ENCODE results near the gene ATP2B3. TPM values are rescaled to one million over a fixed set of nuclear protein-coding genes. Genes with fewer than 3 reads are reported as not detected.

Gene ATP2B3
- total RNA-seq, 1 donor from 2014 or later: 0.25 TPM

DNA sequence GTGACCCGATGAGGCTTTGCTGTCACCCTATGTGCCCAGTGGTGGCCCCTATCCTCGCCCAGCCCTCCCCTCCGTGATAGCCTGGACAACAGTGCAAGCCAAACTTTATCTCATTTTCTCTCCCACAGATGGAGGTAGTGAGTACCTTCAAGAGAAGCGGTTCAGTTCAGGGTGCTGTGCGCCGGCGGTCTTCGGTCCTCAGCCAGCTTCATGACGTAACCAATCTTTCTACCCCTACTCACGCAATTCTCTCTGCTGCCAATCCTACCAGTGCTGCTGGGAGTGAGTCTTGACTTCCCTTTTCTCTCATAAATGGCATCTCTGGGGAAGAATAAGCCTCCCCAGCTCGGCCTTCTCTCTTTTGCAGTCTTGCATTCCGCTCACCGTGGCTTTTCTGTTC, 52.0 kb downstream of the ATP2B3 start:
- H3K27ac ChIP-seq: no peak overlapping the region
- no peaks in the 10 kb centered on the region for H3K4me1 ChIP-seq
- intact Hi-C loops (cut with DNase I): no loop called here
- DNase-seq (ENCODE audit: extremely low spot score in 2 of 2): no peak
- TF ChIP-seq, protein P1, sequence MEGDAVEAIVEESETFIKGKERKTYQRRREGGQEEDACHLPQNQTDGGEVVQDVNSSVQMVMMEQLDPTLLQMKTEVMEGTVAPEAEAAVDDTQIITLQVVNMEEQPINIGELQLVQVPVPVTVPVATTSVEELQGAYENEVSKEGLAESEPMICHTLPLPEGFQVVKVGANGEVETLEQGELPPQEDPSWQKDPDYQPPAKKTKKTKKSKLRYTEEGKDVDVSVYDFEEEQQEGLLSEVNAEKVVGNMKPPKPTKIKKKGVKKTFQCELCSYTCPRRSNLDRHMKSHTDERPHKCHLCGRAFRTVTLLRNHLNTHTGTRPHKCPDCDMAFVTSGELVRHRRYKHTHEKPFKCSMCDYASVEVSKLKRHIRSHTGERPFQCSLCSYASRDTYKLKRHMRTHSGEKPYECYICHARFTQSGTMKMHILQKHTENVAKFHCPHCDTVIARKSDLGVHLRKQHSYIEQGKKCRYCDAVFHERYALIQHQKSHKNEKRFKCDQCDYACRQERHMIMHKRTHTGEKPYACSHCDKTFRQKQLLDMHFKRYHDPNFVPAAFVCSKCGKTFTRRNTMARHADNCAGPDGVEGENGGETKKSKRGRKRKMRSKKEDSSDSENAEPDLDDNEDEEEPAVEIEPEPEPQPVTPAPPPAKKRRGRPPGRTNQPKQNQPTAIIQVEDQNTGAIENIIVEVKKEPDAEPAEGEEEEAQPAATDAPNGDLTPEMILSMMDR (IDR thresholded peaks at IDR 0.05): no peak
- no peak for TF ChIP-seq POLR2A (IDR thresholded peaks at IDR 0.05)
- no peak for TF ChIP-seq POLR2AphosphoS5 (IDR thresholded peaks at IDR 0.05; ENCODE audit: insufficient read depth in 1 of 2, low read depth in 1 of 2)
- no peak overlapping the region for H3K4me3 ChIP-seq
- H3K27me3 ChIP-seq: no peaks in the 10 kb centered on the region
- H3K9me3 ChIP-seq: no peaks in the 10 kb centered on the region
- no peaks in the 10 kb centered on the region for H3K36me3 ChIP-seq

DNA sequence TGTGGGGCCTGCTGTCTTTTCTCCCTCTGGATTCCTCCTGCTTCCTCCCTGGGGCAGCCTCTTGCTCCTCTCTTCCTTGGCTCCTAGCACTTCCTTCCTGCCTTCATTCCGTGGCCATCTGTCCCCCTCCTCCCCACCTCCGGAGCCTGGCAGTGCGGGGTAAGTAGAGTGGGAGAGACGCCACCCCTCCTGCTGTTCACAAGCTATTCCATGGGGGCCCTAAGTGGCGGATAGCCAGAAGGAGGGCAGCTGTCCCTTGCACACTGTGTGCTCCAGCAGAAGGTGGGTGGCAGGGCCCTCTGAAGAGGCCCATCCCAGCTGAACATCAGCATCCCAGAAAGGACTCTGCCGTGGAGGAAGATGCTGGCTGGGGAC, 54.1 kb downstream of the ATP2B3 start:
- H3K27ac ChIP-seq: no peak overlapping the region
- TF ChIP-seq POLR2A (IDR thresholded peaks at IDR 0.05) (no peak), POLR2AphosphoS5 (IDR thresholded peaks at IDR 0.05; ENCODE audit: insufficient read depth in 1 of 2, low read depth in 1 of 2) (no peak)
- TF ChIP-seq, protein P1 (IDR thresholded peaks at IDR 0.05): no peak
- no peaks in the 10 kb centered on the region for H3K9me3 ChIP-seq
- intact Hi-C loops (cut with DNase I): no loop called here
- no peak overlapping the region for H3K4me3 ChIP-seq
- H3K27me3 ChIP-seq: no peaks in the 10 kb centered on the region
- no peak for DNase-seq (ENCODE audit: extremely low spot score in 2 of 2)
- no peaks in the 10 kb centered on the region for H3K4me1 ChIP-seq
- H3K36me3 ChIP-seq: no peaks in the 10 kb centered on the region

DNA sequence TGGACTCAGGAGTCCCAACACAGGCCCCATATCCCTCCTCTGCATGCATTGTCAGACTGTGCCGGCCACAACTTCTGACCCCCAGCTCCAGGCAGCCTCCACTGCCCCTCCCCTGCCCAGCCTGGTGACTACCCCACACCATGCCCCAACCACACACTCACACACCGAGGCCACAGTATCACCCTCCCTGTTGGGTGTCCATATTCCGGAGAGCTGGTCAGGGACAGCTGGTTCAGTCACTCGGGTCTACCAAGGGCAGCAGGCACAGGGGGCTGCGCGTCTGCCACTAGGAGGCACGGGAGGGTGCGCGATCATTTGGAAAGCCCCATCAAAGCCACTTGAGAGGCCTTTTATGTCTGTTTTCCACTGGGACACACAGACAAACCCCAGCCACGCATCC, 55.2 kb downstream of the ATP2B3 start:
- intact Hi-C loops (cut with DNase I): no loop called here
- Histone ChIP-seq H3K27me3 (no peaks in the 10 kb centered on the region), H3K9me3 (no peaks in the 10 kb centered on the region), H3K4me3 (no peak overlapping the region), H3K36me3 (no peaks in the 10 kb centered on the region), H3K27ac (no peak overlapping the region), H3K4me1 (no peaks in the 10 kb centered on the region)
- TF ChIP-seq POLR2AphosphoS5 (IDR thresholded peaks at IDR 0.05; ENCODE audit: insufficient read depth in 1 of 2, low read depth in 1 of 2) (no peak), POLR2A (IDR thresholded peaks at IDR 0.05) (no peak)
- TF ChIP-seq, protein P1 (IDR thresholded peaks at IDR 0.05): no peak
- no peak for DNase-seq (ENCODE audit: extremely low spot score in 2 of 2)

DNA sequence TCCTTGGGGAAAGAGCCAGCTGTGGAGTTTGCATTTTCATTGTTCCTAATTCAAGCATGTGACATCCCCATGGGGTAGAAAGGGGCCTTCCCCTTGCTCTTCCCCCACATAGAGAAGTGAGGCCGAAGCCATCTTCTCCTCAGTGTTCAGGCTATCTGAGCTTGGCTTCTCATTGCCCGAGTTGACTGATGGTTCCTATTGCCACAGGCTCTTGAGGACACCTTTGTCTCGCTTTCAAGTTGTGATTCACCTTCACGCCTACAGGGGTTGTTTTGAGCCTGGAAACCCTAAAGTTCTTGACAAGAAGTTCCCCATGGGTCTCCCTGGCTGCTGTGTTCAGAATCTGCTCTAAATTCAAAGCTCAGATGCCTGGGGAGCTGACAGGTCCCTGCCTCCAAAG, 56.5 kb downstream of the ATP2B3 start:
- Histone ChIP-seq H3K27me3 (no peaks in the 10 kb centered on the region), H3K4me3 (no peak overlapping the region), H3K27ac (no peak overlapping the region), H3K9me3 (no peaks in the 10 kb centered on the region), H3K4me1 (no peaks in the 10 kb centered on the region), H3K36me3 (no peaks in the 10 kb centered on the region)
- no peak for DNase-seq (ENCODE audit: extremely low spot score in 2 of 2)
- TF ChIP-seq, protein P1 (IDR thresholded peaks at IDR 0.05): no peak
- TF ChIP-seq POLR2AphosphoS5 (IDR thresholded peaks at IDR 0.05; ENCODE audit: insufficient read depth in 1 of 2, low read depth in 1 of 2) (no peak), POLR2A (IDR thresholded peaks at IDR 0.05) (no peak)
- intact Hi-C loops (cut with DNase I): no loop called here

DNA sequence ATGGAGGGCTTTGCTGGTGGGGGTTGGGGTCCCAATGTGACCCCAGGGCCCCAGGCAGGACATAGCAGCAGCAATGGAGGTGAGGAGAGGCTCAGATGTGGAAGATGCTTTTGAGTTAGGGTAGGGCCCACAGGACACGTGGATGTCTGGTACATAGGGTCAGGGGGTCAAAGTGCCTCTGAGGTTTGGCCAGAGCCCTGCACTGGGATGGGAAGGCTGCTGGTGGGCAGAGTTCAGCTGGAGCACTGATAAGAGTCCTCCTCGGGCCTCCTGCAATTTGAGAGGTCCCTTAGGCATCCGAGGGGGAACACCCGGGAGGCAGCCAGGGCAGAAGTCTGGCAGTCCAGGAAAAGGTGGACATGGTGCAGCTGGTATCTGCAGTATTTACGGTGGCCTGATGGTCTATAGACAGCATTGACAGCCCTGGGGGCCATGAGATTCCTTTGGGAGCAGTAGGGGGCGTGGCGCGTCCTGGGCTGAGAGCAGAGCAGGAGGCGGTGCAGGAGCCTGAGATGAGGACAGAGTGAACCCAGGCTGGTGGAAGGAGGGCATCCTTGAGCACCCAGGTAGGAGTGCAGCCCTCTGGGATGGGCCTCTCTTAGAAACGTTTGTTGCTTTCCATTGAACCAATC, 58.9 kb downstream of the ATP2B3 start:
- no peak for TF ChIP-seq POLR2A (IDR thresholded peaks at IDR 0.05)
- TF ChIP-seq, protein P1 (IDR thresholded peaks at IDR 0.05): no peak
- TF ChIP-seq POLR2AphosphoS5 (IDR thresholded peaks at IDR 0.05; ENCODE audit: insufficient read depth in 1 of 2, low read depth in 1 of 2): no peak
- no peaks in the 10 kb centered on the region for H3K4me1 ChIP-seq
- H3K27me3 ChIP-seq: no peaks in the 10 kb centered on the region
- H3K36me3 ChIP-seq: no peaks in the 10 kb centered on the region
- H3K9me3 ChIP-seq: no peaks in the 10 kb centered on the region
- DNase-seq (ENCODE audit: extremely low spot score in 2 of 2): no peak
- no peak overlapping the region for H3K4me3 ChIP-seq
- no peak overlapping the region for H3K27ac ChIP-seq
- intact Hi-C loops (cut with DNase I): no loop called here
